DOHH2 (cell line): ENCODE data around the gene MYBPC2.

ENCODE experiments used
- H3F3A ChIP-seq: fragments of 200-600 bp; sonication (generic), shearing (Covaris generic); 2 replicates; pipeline ENCODE4 v1.6.0; 2016; ENCODE audit warnings: antibody characterized with exemption, mild to moderate bottlenecking; ENCODE audit not compliant: control insufficient read depth, insufficient read depth
- H3K27ac ChIP-seq: fragments of 200-600 bp; sonication (generic); 2 replicates; pipeline ENCODE4 v1.5.1; 2014; ENCODE audit warnings: low read depth, mild to moderate bottlenecking, low read length, moderate library complexity
- H3K27me3 ChIP-seq: fragments of 200-600 bp; sonication (generic); 2 replicates; pipeline ENCODE4 v1.6.1; 2014; ENCODE audit warnings: mild to moderate bottlenecking, low read length, mixed read lengths; ENCODE audit not compliant: control insufficient read depth
- H3K36me3 ChIP-seq: fragments of 200-600 bp; sonication (generic); 2 replicates; pipeline ENCODE4 v1.6.1; 2014; ENCODE audit warnings: mild to moderate bottlenecking, low read length, moderate library complexity, mixed read lengths; ENCODE audit not compliant: control insufficient read depth
- H3K4me1 ChIP-seq: fragments of 200-600 bp; sonication (generic); 2 replicates; pipeline ENCODE4 v1.6.1; 2014; ENCODE audit warnings: mild to moderate bottlenecking, low read length, mixed read lengths; ENCODE audit not compliant: control insufficient read depth
- H3K4me2 ChIP-seq: fragments of 200-600 bp; sonication (generic); 2 replicates; pipeline ENCODE4 v1.6.0; 2014; ENCODE audit warnings: mild to moderate bottlenecking, low read length, moderate library complexity
- H3K4me3 ChIP-seq: fragments of 200-600 bp; sonication (generic); 2 replicates; pipeline ENCODE4 v1.5.1; 2014; ENCODE audit warnings: mild to moderate bottlenecking, low read length, mixed read lengths
- H3K79me2 ChIP-seq: fragments of 200-600 bp; sonication (generic); 2 replicates; pipeline ENCODE4 v1.6.1; 2014; ENCODE audit warnings: mild to moderate bottlenecking, low read length, mixed read lengths; ENCODE audit not compliant: control insufficient read depth
- H3K9me2 ChIP-seq: fragments of 200-600 bp; sonication (generic); replicated peaks from 2 replicates; pipeline ENCODE4 v1.6.1; 2014; ENCODE audit warnings: mild to moderate bottlenecking, low read length, mixed read lengths; ENCODE audit not compliant: control insufficient read depth
- H3K9me3 ChIP-seq: fragments of 200-600 bp; sonication (generic); 2 replicates; pipeline ENCODE4 v1.6.1; 2014; ENCODE audit warnings: antibody characterized with exemption, low read length, mixed read lengths; ENCODE audit not compliant: control insufficient read depth, insufficient read depth
- H4K20me1 ChIP-seq: fragments of 200-600 bp; sonication (generic); 2 replicates; pipeline ENCODE4 v1.6.0; 2014; ENCODE audit warnings: low read depth, mild to moderate bottlenecking, antibody characterized with exemption, low read length, moderate library complexity; ENCODE audit not compliant: control insufficient read depth, insufficient read depth
- CTCF ChIP-seq: fragments of 200-600 bp; sonication (generic); IDR thresholded peaks from one replicate; pipeline ENCODE4 v1.5.1; 2014; ENCODE audit warnings: antibody characterized with exemption, mild to moderate bottlenecking, low read depth, low read length; ENCODE audit not compliant: poor library complexity, severe bottlenecking
- EZH2phosphoT487 ChIP-seq: fragments of 200-600 bp; sonication (generic); IDR thresholded peaks from 2 replicates; pipeline ENCODE4 v1.6.1; 2017; ENCODE audit warnings: borderline replicate concordance, mild to moderate bottlenecking, antibody characterized with exemption, low read length, moderate library complexity, mixed read lengths

Gene MYBPC2

GRCh38 chr19:50419022-50419579, 13.6 kb upstream of the MYBPC2 start:
- Histone ChIP-seq H3K27me3 (no peaks in the 10 kb centered on the region), H3K79me2 (peaks cover 70% of the 10 kb centered on the region), H3K9me3 (no peaks in the 10 kb centered on the region), H3K4me1 (peaks cover 85% of the 10 kb centered on the region), H3F3A (peaks cover 53% of the 10 kb centered on the region), H3K4me3 (peak overlapping the region; percentile 92), H3K4me2 (peak overlapping the region; percentile 97), H3K27ac (peak overlapping the region; percentile 95), H3K9me2 (no peaks in the 10 kb centered on the region), H4K20me1 (peaks cover 18% of the 10 kb centered on the region; the same call in 1 of the 2 replicates), H3K36me3 (peaks cover 86% of the 10 kb centered on the region)
- TF ChIP-seq EZH2phosphoT487 = no peak
- TF ChIP-seq CTCF = peak; percentile 22

- H3F3A ChIP-seq = peaks cover 48% of the 10 kb centered on the region
- TF ChIP-seq CTCF (no peak), EZH2phosphoT487 (no peak)
- H3K27me3 ChIP-seq = no peaks in the 10 kb centered on the region
- peaks cover 86% of the 10 kb centered on the region for H3K36me3 ChIP-seq
- peaks cover 81% of the 10 kb centered on the region for H3K4me1 ChIP-seq
- peak overlapping the region; percentile 92 for H3K4me3 ChIP-seq
- H4K20me1 ChIP-seq = peaks cover 18% of the 10 kb centered on the region; the same call in 1 of the 2 replicates
- peak overlapping the region; percentile 95 for H3K27ac ChIP-seq
- H3K9me2 ChIP-seq = no peaks in the 10 kb centered on the region
- H3K79me2 ChIP-seq = peaks cover 71% of the 10 kb centered on the region
- peak overlapping the region; percentile 97 for H3K4me2 ChIP-seq
- H3K9me3 ChIP-seq = no peaks in the 10 kb centered on the region
Measured at GRCh38 chr19:50419580-50420035, 13.1 kb upstream of the MYBPC2 start.

- Histone ChIP-seq H3K79me2 (peaks cover 71% of the 10 kb centered on the region), H3K4me1 (peaks cover 76% of the 10 kb centered on the region), H4K20me1 (peaks cover 18% of the 10 kb centered on the region; the same call in 1 of the 2 replicates), H3K4me2 (peak overlapping the region; percentile 97), H3F3A (peaks cover 45% of the 10 kb centered on the region), H3K9me2 (no peaks in the 10 kb centered on the region), H3K27ac (peak overlapping the region; percentile 95), H3K36me3 (peaks cover 84% of the 10 kb centered on the region), H3K9me3 (no peaks in the 10 kb centered on the region), H3K4me3 (peak overlapping the region; percentile 92), H3K27me3 (no peaks in the 10 kb centered on the region)
- TF ChIP-seq CTCF = no peak
- TF ChIP-seq EZH2phosphoT487 = no peak
Measured at GRCh38 chr19:50420127-50420526, 12.6 kb upstream of the MYBPC2 start.
